Germinal center (tissue), 1 donor: ENCODE results near the gene PFDN1.

ENCODE experiments used
- DNase-seq: peaks from one replicate; pipeline ENCODE4 v3.0.0; 2012; ENCODE audit warnings: mixed read lengths, low spot score

PFDN1 gene

DNA sequence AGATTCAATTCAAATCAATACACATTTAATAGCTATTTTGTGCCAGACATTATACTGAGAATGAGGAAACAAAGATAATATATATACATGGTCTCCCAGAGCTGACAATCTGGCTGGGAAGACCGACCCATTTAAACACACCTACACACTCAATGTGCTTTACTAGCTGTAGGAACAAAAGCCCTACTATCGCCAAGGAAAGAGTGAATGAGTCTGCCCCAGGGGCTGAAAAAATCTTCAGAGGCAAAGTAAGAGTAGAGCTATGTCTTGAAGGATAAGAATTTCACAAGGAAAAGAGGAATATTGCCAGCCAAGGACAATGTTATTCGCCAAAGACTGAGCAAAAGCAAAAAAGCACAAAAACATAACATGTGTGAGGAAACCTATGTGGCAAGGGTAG is 6.6 kb downstream of the PFDN1 start:
- no peak for DNase-seq

- DNase-seq = no peak
Measured at GRCh38 chr5:140295414-140295813, 7.5 kb downstream of the PFDN1 start.

DNA sequence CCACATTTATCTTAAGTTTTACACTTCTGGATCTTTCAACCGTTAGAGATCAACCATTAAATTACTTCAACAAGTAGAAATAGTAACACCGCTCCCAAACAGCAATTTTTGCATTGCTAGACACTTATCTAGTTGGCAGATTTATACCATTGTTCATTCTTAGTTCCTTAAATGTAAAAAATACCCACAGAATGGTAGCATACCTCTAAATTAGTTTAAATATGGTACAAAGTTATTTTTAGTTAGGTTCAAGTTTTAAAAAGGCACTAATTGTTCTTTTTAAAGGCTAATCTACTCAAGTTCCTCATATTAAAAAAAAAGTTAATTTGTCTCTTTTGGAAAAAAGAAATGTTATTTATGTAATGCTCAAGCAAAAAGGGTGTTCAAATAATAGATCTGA is 8.1 kb downstream of the PFDN1 start:
- DNase-seq = no peak

DNA sequence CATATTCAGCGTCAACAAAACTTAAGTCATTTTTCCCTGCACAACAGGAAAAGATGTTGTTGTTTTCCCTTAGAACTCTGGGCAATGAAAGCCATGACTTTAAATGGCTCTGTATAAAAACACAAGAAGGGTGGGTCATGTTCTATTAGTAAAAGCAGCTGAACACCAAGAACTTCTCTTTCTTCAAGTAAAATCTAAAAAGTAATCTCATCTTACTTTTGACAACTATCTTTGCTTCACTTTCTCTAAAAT is 9.1 kb downstream of the PFDN1 start:
- DNase-seq = no peak

GRCh38 chr5:140293091-140293848 is 9.6 kb downstream of the PFDN1 start:
- no peak for DNase-seq

DNA sequence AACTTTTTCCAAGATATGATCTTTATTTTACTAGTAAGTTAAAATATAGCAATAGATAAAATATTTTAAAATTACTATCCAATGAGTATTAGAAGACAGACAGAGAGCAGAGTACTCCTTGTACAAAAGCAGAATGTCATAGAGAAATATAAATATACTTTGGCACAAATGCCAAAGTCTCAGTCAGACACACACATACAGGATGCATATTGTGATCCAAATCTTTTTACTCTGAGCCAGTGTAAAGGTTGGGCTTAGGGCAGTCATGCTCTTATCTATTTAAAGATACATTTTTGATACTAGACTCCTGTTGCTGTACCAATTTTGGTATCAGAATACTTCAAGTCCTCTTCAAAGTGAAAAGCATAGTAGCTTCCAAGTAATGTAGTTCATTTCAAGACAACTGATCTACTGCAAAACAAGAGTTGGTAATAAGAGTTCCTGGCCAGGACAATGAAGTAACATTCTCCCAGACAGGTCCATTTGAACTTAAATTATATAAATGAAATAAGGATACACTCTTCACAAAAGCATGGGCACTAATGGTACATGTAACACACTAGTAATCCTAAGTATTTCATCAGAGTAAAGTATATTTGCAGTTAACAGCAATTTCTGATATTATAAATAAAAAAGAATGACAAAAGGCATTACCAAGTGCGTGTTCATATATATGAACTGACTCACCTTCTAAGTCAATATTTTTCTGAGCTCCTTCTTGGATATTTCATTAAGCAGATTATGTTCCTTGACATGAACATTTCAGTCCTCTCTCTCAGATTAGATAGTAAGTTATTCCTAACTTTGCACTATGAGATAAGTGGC is 10.5 kb downstream of the PFDN1 start:
- DNase-seq = no peak

DNA sequence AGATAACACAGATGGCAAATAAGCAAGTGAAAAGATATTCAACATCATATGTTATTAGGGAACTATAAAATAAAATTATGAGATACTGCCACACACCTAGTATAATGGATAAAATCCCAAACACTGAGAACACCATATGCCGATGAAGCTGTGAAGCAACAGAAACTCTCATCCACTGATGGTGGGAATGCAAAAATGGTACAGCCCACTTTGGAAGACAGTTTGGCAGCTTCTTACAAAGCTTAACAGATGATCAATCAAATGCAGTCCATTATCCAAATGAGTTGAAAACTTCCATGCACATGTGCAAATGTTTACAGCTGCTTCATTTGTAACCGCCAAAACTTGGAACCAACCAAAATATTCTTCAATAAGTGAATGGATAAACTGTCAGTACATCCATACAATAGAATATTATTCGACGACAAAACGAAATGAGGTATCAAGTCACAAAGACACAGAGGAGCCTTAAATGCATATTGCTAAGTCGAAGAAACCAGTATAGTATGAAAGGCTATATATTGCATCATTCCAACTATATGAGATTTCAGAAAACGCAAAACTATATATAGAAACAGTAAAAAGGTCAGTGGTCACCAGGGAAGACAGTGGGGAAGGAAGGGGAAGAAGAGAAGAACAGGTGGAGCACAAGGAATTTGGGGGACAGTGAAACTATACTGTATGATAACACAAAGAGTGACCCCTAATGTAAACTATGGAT is 14.9 kb downstream of the PFDN1 start:
- DNase-seq = no peak

DNA sequence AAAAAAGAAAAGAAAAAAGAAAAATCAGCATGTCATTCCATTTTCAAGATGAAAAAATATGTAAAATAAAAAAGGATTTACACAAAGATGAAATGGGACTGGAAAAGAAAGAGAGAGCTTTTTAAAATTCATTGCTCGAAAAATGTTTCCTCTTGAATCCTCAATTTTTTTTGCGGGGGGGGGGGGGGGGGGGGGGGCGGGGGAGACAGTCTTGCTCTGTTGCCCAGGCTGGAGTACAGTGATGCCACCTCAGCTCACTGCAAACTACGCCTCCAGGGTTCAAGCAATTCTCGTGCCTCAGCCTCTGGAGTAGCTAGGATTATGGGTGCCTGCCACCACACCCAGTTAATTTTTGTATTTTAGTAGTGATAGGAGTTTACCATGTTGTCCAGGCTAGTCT is 16.5 kb downstream of the PFDN1 start:
- DNase-seq = no peak

DNA sequence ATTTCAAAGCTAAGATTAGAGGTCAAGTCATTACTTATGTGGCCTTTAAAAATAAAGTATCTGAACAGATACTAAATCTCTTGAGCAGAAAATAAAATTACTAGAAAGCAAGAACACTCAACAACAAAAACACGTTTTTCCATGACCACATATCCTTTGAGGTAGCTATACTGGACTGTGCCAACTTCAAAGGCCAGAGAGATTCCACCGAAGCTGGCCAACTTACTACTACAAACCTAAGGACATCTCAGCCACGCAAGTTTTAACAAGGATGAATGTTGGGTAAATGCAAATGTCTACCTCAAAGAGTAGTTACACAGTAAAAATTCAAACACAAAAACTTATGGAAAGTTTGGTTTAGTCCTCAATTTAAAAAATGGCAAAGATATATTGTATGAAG is 18.9 kb downstream of the PFDN1 start:
- no peak for DNase-seq

DNA sequence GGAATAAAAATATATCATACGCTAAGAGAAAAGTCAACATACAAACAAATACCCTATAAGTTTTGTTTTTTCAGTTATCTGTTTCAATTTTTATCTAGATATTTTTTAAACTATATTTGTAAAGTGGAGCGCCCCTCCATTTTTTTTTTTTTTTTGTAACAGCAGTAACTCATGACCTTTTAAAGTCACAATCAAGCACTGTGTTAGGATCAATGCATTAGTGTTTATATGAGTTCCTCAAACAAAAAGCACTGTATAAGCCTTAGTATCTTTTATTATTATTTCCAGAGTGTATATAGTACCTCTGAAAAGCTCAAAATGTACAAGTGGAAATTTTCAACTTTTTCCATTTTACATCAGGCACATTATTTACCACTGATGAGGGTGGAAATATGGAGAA is 20.6 kb downstream of the PFDN1 start:
- DNase-seq = no peak

DNA sequence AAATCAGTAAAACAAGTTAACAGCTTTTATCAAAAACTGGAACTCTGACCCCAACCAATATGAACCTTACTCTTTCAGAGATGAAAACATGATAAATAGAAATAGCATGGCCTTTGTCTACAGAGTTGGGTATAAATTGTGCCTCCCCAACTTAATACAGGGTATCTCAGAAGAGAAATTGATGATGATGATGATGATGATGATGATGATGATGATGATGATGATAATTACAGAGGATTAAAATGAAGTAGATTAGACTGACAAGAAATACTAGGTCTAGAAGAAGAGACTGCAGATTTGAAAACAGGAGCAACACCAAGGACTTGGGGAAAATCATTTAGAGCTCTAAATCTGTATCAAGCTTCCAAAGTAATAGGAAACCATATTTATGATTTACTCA is 27.1 kb downstream of the PFDN1 start:
- DNase-seq = no peak

GRCh38 chr5:140273401-140273877 is 29.5 kb downstream of the PFDN1 start:
- DNase-seq = no peak

GRCh38 chr5:140270008-140270407 is 32.9 kb downstream of the PFDN1 start:
- DNase-seq = no peak

DNA sequence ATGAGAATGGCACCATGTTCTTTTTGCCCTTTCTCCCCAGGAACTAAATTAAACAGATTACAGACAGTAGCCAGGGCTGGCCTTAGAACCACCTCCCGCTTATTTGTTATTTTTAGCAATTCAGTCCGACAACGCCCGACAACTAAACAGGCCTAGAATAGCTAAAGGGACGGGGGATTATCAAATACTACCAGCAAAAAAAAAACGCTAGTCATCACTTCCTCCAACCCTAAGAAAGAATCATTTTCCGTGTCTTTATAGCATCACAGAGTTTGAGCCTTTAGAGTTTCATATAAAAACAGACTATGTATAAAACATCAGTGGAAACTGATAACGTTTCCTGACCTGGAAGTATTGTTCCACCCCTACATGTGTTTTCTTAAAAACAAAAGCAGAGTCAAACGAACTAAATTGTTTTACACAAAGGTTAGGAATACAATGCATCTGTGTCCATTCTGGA is 35.3 kb downstream of the PFDN1 start:
- DNase-seq = no peak

DNA sequence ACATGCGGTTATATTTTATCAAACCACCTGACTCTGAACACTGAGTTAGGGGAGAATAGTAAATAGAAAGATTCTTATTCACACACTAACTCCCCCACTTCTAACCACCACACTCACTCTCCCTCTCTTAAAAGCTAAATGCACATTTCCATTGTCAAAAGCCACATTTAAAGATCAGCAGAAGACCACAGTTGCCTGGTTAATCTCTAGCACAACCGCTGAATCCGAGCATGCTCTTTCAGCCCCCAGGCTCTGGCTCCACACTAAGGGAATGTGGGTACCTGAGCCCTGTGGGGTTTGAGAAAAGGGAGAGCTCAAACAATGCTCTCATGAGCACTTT is 35.7 kb downstream of the PFDN1 start:
- DNase-seq = no peak

GRCh38 chr5:140266471-140267200 is 36.3 kb downstream of the PFDN1 start:
- DNase-seq = no peak

DNA sequence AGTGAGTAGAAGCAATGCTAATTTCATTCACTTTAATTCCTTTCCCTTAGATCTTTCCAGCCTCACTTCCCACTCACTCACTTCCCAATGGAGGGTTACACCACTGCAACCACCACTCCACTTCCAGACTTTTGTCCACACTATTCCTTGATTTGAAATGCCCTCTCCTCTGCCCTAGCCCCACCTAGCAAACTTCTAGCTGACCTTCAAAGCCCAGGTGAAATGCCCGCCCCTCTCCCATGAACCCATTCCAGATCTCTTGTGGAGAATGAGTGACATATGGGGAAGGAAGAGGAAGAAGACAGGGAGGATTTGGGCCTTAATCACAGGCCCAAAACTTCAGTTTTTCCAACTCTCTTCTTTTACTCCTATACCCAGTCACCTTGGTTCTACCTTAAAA is 37.1 kb downstream of the PFDN1 start:
- no peak for DNase-seq

DNA sequence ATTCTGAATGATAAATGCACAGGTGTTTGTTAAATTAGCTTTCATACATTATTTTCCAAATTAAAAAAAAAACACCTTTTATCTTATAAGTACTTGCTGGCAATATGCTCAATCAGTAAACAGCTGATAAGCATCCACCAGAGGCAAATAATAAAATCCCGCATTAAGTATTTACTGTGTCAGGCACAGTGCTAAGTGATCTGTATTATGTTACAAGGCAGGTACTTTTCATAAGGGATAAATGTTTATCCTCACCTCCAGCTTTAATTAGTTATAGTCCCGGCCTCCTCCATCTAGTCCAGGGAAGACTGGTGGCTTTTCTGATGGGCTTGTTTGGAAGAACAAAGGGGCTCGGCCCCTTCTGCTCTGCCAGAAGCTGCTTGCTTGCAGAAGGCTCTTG is 40.1 kb downstream of the PFDN1 start:
- DNase-seq = no peak

GRCh38 chr5:140262221-140262620 is 40.7 kb downstream of the PFDN1 start:
- no peak for DNase-seq

GRCh38 chr5:140261403-140262171 is 41.3 kb downstream of the PFDN1 start:
- DNase-seq = no peak

DNA sequence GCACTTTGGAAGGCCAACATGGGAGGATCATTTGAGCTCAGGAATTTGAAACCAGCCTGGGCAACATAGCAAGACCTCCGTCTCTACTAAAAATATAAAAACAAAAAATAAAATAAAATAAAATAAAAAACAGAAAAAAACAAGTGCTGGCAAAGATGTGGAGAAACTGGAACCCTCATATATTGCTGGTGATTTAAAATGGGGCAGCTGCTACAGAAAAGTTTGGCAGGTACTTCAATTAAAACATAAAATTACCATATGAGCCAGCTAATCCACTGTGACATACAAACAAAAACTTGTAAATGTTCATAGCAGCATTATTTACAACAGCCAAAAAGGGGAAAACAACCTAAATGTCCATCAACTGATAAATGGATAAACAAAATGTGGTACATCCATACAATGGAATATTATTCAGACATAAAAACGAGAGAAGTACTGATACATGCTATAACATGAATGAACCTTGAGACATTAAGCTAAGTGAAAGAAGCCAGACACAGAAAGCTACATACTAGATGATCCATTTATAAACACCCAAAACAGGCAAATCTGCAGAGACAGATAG is 42.7 kb downstream of the PFDN1 start:
- DNase-seq = no peak
